Measurements from ENCODE around the gene AKR1B1.

Gene AKR1B1

GRCh38 chr7:134403062-134403461 is 55.8 kb downstream of the AKR1B1 start:
- Histone ChIP-seq H3K79me1 (replicated peaks; ENCODE audit: low read length, poor library complexity, severe bottlenecking) (no peaks in the 10 kb centered on the region), H3K9ac (ENCODE audit: low read length) (no peak overlapping the region), H3K4me1 (ENCODE audit: control insufficient read depth, insufficient read depth, low read depth, low read length) (no peaks in the 10 kb centered on the region), H3K27me3 (ENCODE audit: control insufficient read depth in 1 of 2, insufficient read depth in 1 of 2, low read length in 2 of 2) (peaks cover 20 to 29% of the 10 kb centered on the region in 2 experiments), H2AFZ (ENCODE audit: low read depth, low read length) (no peak overlapping the region), H2AK5ac (ENCODE audit: low read length, severe bottlenecking) (no peak overlapping the region), H3K9me3 (ENCODE audit: control insufficient read depth, low read length) (no peaks in the 10 kb centered on the region), H3K4me3 (ENCODE audit: insufficient read depth in 1 of 2, low read depth in 1 of 2, low read length in 2 of 2) (no peak overlapping the region), H3K18ac (ENCODE audit: low read depth in 1 of 2, low read length in 2 of 2) (no peak overlapping the region), H3K4me2 (ENCODE audit: low read length, poor library complexity, severe bottlenecking) (no peak overlapping the region), H4K8ac (ENCODE audit: low read length) (no peak overlapping the region), H3K23ac (ENCODE audit: low read length in 2 of 2) (no peak overlapping the region), H2BK120ac (ENCODE audit: low read depth, low read length) (no peak overlapping the region), H3K4ac (ENCODE audit: low read depth in 1 of 2, low read length in 2 of 2) (no peak overlapping the region), H4K91ac (ENCODE audit: low read length) (no peak overlapping the region), H3K14ac (ENCODE audit: low read length in 2 of 2) (no peak overlapping the region), H2BK5ac (ENCODE audit: low read depth, low read length, poor library complexity, severe bottlenecking) (no peak overlapping the region), H3K27ac (ENCODE audit: low read length, poor library complexity, severe bottlenecking) (no peak overlapping the region), H2BK12ac (ENCODE audit: low read length in 2 of 2) (no peak overlapping the region), H2BK15ac (ENCODE audit: low read depth, poor library complexity, severe bottlenecking) (no peak overlapping the region), H3K36me3 (ENCODE audit: control insufficient read depth in 1 of 2, insufficient read depth in 2 of 2, low read depth in 1 of 2, low read length in 2 of 2) (no peaks in the 10 kb centered on the region)
- DNase-seq: no peak
- WGBS: 90% methylated on average over 1 of the region's 1 CpG

- no peak overlapping the region for H3K18ac ChIP-seq (ENCODE audit: low read depth in 1 of 2, low read length in 2 of 2)
- H4K91ac ChIP-seq (ENCODE audit: low read length): no peak overlapping the region
- 84% methylated on average over 2 of the region's 2 CpGs for WGBS
- H3K9me3 ChIP-seq (ENCODE audit: control insufficient read depth, low read length): no peaks in the 10 kb centered on the region
- H2BK120ac ChIP-seq (ENCODE audit: low read depth, low read length): no peak overlapping the region
- no peak overlapping the region for H3K23ac ChIP-seq (ENCODE audit: low read length in 2 of 2)
- H3K27me3 ChIP-seq (ENCODE audit: control insufficient read depth in 1 of 2, insufficient read depth in 1 of 2, low read length in 2 of 2): peaks cover 6 to 17% of the 10 kb centered on the region in 2 experiments
- H4K8ac ChIP-seq (ENCODE audit: low read length): no peak overlapping the region
- H3K36me3 ChIP-seq (ENCODE audit: control insufficient read depth in 1 of 2, insufficient read depth in 2 of 2, low read depth in 1 of 2, low read length in 2 of 2): no peaks in the 10 kb centered on the region
- H3K4me3 ChIP-seq (ENCODE audit: insufficient read depth in 1 of 2, low read depth in 1 of 2, low read length in 2 of 2): no peak overlapping the region
- H3K4ac ChIP-seq (ENCODE audit: low read depth in 1 of 2, low read length in 2 of 2): no peak overlapping the region
- H2BK5ac ChIP-seq (ENCODE audit: low read depth, low read length, poor library complexity, severe bottlenecking): no peak overlapping the region
- H2AFZ ChIP-seq (ENCODE audit: low read depth, low read length): no peak overlapping the region
- no peak overlapping the region for H3K27ac ChIP-seq (ENCODE audit: low read length, poor library complexity, severe bottlenecking)
- no peak overlapping the region for H2BK15ac ChIP-seq (ENCODE audit: low read depth, poor library complexity, severe bottlenecking)
- H3K9ac ChIP-seq (ENCODE audit: low read length): no peak overlapping the region
- H3K79me1 ChIP-seq (replicated peaks; ENCODE audit: low read length, poor library complexity, severe bottlenecking): no peaks in the 10 kb centered on the region
- no peak overlapping the region for H3K14ac ChIP-seq (ENCODE audit: low read length in 2 of 2)
- H2AK5ac ChIP-seq (ENCODE audit: low read length, severe bottlenecking): no peak overlapping the region
- no peaks in the 10 kb centered on the region for H3K4me1 ChIP-seq (ENCODE audit: control insufficient read depth, insufficient read depth, low read depth, low read length)
- H2BK12ac ChIP-seq (ENCODE audit: low read length in 2 of 2): no peak overlapping the region
- DNase-seq: no peak
- H3K4me2 ChIP-seq (ENCODE audit: low read length, poor library complexity, severe bottlenecking): no peak overlapping the region
These were observed 58.0 kb downstream of the AKR1B1 start for GRCh38 chr7:134400859-134401258.

DNA sequence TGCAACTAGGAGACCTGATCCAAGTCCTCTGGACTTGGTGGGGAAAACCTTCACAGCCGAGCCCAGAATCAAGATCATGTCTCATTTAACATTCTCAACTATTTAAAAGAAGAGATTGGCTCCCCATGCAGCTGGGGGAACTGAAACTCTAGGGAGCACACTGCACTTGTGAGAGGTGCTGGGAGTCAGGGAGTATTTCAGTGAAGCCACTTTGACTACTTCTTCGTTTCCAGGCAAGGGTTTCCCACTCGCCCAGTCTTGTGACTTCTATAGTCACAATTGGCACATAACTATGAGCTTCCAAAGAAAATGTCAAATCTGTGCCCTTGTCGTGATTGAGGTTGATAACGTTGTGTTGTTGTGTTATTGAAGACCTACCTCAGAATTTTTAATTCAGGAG is 62.9 kb downstream of the AKR1B1 start:
- Histone ChIP-seq H3K18ac (ENCODE audit: low read depth in 1 of 2, low read length in 2 of 2) (no peak overlapping the region), H2BK120ac (ENCODE audit: low read depth, low read length) (no peak overlapping the region), H4K91ac (ENCODE audit: low read length) (no peak overlapping the region), H3K27ac (ENCODE audit: low read length, poor library complexity, severe bottlenecking) (no peak overlapping the region), H3K9ac (ENCODE audit: low read length) (no peak overlapping the region), H3K4me3 (ENCODE audit: insufficient read depth in 1 of 2, low read depth in 1 of 2, low read length in 2 of 2) (no peak overlapping the region), H3K9me3 (ENCODE audit: control insufficient read depth, low read length) (no peaks in the 10 kb centered on the region), H3K4me1 (ENCODE audit: control insufficient read depth, insufficient read depth, low read depth, low read length) (no peaks in the 10 kb centered on the region), H3K4ac (ENCODE audit: low read depth in 1 of 2, low read length in 2 of 2) (no peak overlapping the region), H2BK12ac (ENCODE audit: low read length in 2 of 2) (no peak overlapping the region), H3K36me3 (ENCODE audit: control insufficient read depth in 1 of 2, insufficient read depth in 2 of 2, low read depth in 1 of 2, low read length in 2 of 2) (no peaks in the 10 kb centered on the region), H2AFZ (ENCODE audit: low read depth, low read length) (no peak overlapping the region), H3K79me1 (replicated peaks; ENCODE audit: low read length, poor library complexity, severe bottlenecking) (no peaks in the 10 kb centered on the region), H2BK5ac (ENCODE audit: low read depth, low read length, poor library complexity, severe bottlenecking) (no peak overlapping the region), H3K4me2 (ENCODE audit: low read length, poor library complexity, severe bottlenecking) (no peak overlapping the region), H2BK15ac (ENCODE audit: low read depth, poor library complexity, severe bottlenecking) (no peak overlapping the region), H4K8ac (ENCODE audit: low read length) (no peak overlapping the region), H2AK5ac (ENCODE audit: low read length, severe bottlenecking) (no peak overlapping the region), H3K27me3 (ENCODE audit: control insufficient read depth in 1 of 2, insufficient read depth in 1 of 2, low read length in 2 of 2) (peaks cover 6 to 8% of the 10 kb centered on the region in 2 experiments), H3K14ac (ENCODE audit: low read length in 2 of 2) (no peak overlapping the region), H3K23ac (ENCODE audit: low read length in 2 of 2) (no peak overlapping the region)
- WGBS: 80% methylated on average over 2 of the region's 5 CpGs
- no peak for DNase-seq

- Histone ChIP-seq H3K14ac (ENCODE audit: low read length in 2 of 2) (no peak overlapping the region), H3K4me1 (ENCODE audit: control insufficient read depth, insufficient read depth, low read depth, low read length) (no peaks in the 10 kb centered on the region), H3K36me3 (ENCODE audit: control insufficient read depth in 1 of 2, insufficient read depth in 2 of 2, low read depth in 1 of 2, low read length in 2 of 2) (no peaks in the 10 kb centered on the region), H3K27ac (ENCODE audit: low read length, poor library complexity, severe bottlenecking) (no peak overlapping the region), H3K18ac (ENCODE audit: low read depth in 1 of 2, low read length in 2 of 2) (no peak overlapping the region), H2BK15ac (ENCODE audit: low read depth, poor library complexity, severe bottlenecking) (no peak overlapping the region), H3K23ac (ENCODE audit: low read length in 2 of 2) (no peak overlapping the region), H2AK5ac (ENCODE audit: low read length, severe bottlenecking) (no peak overlapping the region), H2BK12ac (ENCODE audit: low read length in 2 of 2) (no peak overlapping the region), H4K91ac (ENCODE audit: low read length) (no peak overlapping the region), H3K9me3 (ENCODE audit: control insufficient read depth, low read length) (no peaks in the 10 kb centered on the region), H3K4me2 (ENCODE audit: low read length, poor library complexity, severe bottlenecking) (no peak overlapping the region), H3K9ac (ENCODE audit: low read length) (no peak overlapping the region), H3K79me1 (replicated peaks; ENCODE audit: low read length, poor library complexity, severe bottlenecking) (no peaks in the 10 kb centered on the region), H2BK120ac (ENCODE audit: low read depth, low read length) (no peak overlapping the region), H4K8ac (ENCODE audit: low read length) (no peak overlapping the region), H3K4ac (ENCODE audit: low read depth in 1 of 2, low read length in 2 of 2) (no peak overlapping the region), H3K27me3 (ENCODE audit: control insufficient read depth in 1 of 2, insufficient read depth in 1 of 2, low read length in 2 of 2) (peaks cover 6 to 8% of the 10 kb centered on the region in 2 experiments), H2AFZ (ENCODE audit: low read depth, low read length) (no peak overlapping the region), H3K4me3 (ENCODE audit: insufficient read depth in 1 of 2, low read depth in 1 of 2, low read length in 2 of 2) (no peak overlapping the region), H2BK5ac (ENCODE audit: low read depth, low read length, poor library complexity, severe bottlenecking) (no peak overlapping the region)
- no peak for DNase-seq
- 70% methylated on average over 3 of the region's 4 CpGs for WGBS
These were observed 63.3 kb downstream of the AKR1B1 start for GRCh38 chr7:134395604-134396003.
